Measurements from ENCODE around the gene UBE2I. TPM values are rescaled to one million over a fixed set of nuclear protein-coding genes. Genes with fewer than 3 reads are reported as not detected.

The UBE2I gene
- total and polyA plus RNA-seq, 12 donors: 50.7 to 203 (median 89.2) TPM

DNA sequence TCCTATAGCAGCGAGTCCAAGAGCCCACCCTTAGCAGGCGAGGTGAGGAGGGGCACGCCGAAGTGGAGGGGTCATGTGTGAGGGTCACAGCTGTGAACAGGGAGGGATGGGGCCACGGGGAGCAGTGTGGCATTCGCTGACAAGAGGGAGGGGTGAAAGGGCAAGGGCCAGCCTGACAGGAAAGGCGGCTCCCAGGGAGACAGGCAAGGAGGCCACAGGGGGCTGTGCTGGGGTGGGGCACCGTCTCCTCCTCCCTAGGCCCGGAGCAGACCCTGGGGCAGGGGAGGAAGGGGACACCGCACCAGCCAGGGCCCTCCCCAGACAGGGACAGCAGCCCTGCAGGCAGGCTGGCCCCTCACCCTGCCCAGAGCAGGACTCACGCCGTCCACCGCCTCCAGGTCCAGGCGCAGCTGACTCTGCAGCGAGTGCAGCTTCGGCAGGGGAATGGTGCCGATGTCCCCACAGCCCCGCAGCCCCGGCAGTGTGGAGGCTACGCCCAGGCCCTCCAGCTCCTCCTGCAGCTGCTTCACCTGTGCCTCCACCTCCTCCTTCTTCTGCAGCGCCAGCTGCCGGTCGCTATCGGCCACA is 57.4 kb downstream of the UBE2I start:
- intact Hi-C loops (cut with DNase I): loop anchor here in 1 of 2 donors (10.0 kb wide), 1 partner anchor 48 kb away; the partner anchor contains the start of gene UNKL
- no peak overlapping the region for H3K4me3 ChIP-seq
- 78 to 89% (median 86%) methylated on average over 12 to 24 of the region's 24 CpGs for WGBS, 4 donors
- no peak overlapping the region for H3K27ac ChIP-seq
- DNase-seq: no peak
- no peak for TF ChIP-seq POLR2A (IDR thresholded peaks at IDR 0.05)
- TF ChIP-seq, protein P1, sequence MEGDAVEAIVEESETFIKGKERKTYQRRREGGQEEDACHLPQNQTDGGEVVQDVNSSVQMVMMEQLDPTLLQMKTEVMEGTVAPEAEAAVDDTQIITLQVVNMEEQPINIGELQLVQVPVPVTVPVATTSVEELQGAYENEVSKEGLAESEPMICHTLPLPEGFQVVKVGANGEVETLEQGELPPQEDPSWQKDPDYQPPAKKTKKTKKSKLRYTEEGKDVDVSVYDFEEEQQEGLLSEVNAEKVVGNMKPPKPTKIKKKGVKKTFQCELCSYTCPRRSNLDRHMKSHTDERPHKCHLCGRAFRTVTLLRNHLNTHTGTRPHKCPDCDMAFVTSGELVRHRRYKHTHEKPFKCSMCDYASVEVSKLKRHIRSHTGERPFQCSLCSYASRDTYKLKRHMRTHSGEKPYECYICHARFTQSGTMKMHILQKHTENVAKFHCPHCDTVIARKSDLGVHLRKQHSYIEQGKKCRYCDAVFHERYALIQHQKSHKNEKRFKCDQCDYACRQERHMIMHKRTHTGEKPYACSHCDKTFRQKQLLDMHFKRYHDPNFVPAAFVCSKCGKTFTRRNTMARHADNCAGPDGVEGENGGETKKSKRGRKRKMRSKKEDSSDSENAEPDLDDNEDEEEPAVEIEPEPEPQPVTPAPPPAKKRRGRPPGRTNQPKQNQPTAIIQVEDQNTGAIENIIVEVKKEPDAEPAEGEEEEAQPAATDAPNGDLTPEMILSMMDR (IDR thresholded peaks at IDR 0.05): no peak
- no peaks in the 10 kb centered on the region for H3K27me3 ChIP-seq
- H3K36me3 ChIP-seq (replicated peaks in 1 of 2): peaks cover 0 to 72% of the 10 kb centered on the region in 2 donors
- H3K4me1 ChIP-seq (replicated peaks in 1 of 2): peaks cover 0 to 6% of the 10 kb centered on the region in 2 donors
- H3K9me3 ChIP-seq (replicated peaks in 1 of 3): no peaks in the 10 kb centered on the region

DNA sequence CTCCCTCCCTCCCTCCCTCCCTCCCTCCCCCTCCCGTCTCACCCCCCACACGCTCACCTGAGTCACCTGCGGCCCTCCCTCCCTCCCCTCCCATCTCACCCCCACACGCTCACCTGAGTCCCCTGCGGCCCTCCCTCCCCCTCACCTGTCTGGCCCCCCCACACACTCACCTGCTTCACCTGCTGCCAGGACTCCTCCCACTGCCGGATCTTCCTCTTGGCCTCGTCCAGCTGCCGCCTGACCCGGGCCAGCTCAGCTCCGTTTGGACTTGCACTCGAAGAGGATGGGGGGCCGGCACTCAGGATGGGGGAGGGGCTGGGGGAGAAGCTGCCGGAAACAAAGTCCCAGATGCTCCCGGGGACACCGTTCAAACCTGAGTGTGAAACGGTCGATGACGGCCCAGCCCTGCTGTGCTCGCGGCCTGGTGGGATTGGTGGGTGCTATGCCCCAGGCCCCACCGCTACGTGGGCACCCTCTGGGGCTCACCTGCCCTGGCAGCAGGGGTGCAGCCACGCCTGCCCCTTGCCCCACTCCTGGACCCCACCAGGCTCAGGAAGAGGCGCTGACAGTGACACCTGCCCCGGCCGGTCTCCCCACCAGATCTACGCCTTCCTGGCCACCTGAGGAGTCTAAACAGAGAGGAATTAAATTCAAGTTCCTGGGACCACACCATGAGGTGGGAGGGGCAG is 58.2 kb downstream of the UBE2I start:
- no peak overlapping the region for H3K4me3 ChIP-seq
- H3K9me3 ChIP-seq (replicated peaks in 1 of 3): no peaks in the 10 kb centered on the region
- intact Hi-C loops (cut with DNase I): loop anchor here in 1 of 2 donors (10.0 kb wide), 1 partner anchor 47 kb away; the partner anchor contains the start of gene UNKL
- WGBS, 4 donors: 72 to 87% (median 83%) methylated on average over 13 to 27 of the region's 27 CpGs
- H3K4me1 ChIP-seq (replicated peaks in 1 of 2): peaks cover 0 to 6% of the 10 kb centered on the region in 2 donors
- H3K27ac ChIP-seq: no peak overlapping the region
- no peak for DNase-seq
- peaks cover 0 to 64% of the 10 kb centered on the region in 2 donors for H3K36me3 ChIP-seq (replicated peaks in 1 of 2)
- H3K27me3 ChIP-seq: no peaks in the 10 kb centered on the region
- TF ChIP-seq, protein P1 (IDR thresholded peaks at IDR 0.05): no peak
- TF ChIP-seq POLR2A (IDR thresholded peaks at IDR 0.05): no peak

DNA sequence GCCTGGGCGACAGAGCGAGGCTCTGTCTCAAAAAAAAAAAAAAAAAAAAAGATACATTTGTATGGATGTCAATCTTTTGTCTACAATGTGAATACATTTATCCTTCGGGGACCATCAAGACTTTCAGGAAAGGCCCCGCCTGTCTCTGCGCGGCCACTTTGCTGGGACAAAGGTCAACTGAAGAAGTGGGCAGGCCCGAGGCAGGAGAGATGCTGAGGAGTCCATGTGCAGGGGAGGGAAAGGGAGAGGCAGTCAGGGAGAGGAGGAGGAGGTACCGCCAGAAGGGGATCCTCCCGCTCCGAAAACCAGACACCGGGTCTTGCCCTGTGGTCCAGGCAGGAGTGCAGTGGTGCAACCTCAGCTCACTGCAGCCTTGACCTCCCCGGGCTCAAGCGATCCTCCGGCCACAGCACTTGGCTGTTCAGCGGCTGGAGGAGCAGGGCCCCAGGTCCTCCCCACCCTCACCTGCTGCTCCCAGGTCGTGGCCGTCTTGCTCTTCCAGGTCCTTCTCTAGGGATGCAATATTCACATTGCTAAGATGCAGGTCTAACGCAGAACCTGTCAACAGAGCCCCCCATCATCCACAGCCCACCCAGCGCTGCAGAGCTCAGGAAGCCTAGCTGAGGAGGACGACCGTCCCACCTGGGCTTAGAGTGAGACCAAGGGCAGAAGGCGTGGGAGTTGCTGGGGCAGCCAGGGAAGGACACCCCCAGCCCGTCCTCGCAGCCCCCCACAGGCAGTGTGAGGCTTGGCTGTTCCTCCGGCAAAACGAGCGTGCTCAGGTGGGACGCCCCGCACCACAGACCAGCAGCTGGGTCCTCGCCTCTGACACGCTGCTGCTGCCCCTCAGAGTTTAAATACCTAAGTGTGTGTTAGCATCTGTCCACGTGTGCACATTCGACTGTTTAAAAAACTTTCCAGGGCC is 61.9 kb downstream of the UBE2I start:
- 80 to 94% (median 89%) methylated on average over 12 to 32 of the region's 33 CpGs for WGBS, 4 donors
- Histone ChIP-seq H3K4me1 (replicated peaks in 1 of 2) (no peaks in the 10 kb centered on the region), H3K4me3 (no peak overlapping the region), H3K36me3 (replicated peaks in 1 of 2) (peaks cover 0 to 28% of the 10 kb centered on the region in 2 donors), H3K27ac (no peak overlapping the region), H3K27me3 (no peaks in the 10 kb centered on the region), H3K9me3 (replicated peaks in 1 of 3) (no peaks in the 10 kb centered on the region)
- intact Hi-C loops (cut with DNase I): no loop called here
- DNase-seq: no peak
- TF ChIP-seq POLR2A (IDR thresholded peaks at IDR 0.05): no peak
- TF ChIP-seq, protein P1 (IDR thresholded peaks at IDR 0.05): no peak

Measured in adrenal gland (tissue), 12 donors.